NT2/D1 (cell line): ENCODE results near the gene HS3ST2.

Experiments
- SUZ12 ChIP-seq: IDR thresholded peaks from 2 replicates; pipeline ENCODE4 v1.6.1; 2011; ENCODE audit not compliant: insufficient read length, insufficient read depth; ENCODE audit errors: extremely low read depth
- YY1 ChIP-seq: IDR thresholded peaks from 2 replicates; pipeline ENCODE4 v1.6.1; 2011; ENCODE audit not compliant: insufficient read length, insufficient read depth
- ZNF274 ChIP-seq: IDR thresholded peaks from 2 replicates; pipeline ENCODE4 v1.6.1; 2011; ENCODE audit warnings: mild to moderate bottlenecking, low read depth, low read length

GRCh38 chr16:22844416-22844815 lies 30.5 kb downstream of the HS3ST2 start:
- TF ChIP-seq YY1, result no peak
- no peak for TF ChIP-seq ZNF274
- TF ChIP-seq SUZ12, result no peak
